ENCODE results near the gene REC8. TPM values are rescaled to one million over a fixed set of nuclear protein-coding genes. Genes with fewer than 3 reads are reported as not detected.
A peak's percentile ranks its signal among the peaks of the same experiment; 100 is the strongest.

The REC8 gene
- total and polyA plus RNA-seq, 2 of the 13 experiments (the other 11 are each of a cell fraction or from before 2014, with no cell fraction given) = 3.4 to 14.7 TPM

DNA sequence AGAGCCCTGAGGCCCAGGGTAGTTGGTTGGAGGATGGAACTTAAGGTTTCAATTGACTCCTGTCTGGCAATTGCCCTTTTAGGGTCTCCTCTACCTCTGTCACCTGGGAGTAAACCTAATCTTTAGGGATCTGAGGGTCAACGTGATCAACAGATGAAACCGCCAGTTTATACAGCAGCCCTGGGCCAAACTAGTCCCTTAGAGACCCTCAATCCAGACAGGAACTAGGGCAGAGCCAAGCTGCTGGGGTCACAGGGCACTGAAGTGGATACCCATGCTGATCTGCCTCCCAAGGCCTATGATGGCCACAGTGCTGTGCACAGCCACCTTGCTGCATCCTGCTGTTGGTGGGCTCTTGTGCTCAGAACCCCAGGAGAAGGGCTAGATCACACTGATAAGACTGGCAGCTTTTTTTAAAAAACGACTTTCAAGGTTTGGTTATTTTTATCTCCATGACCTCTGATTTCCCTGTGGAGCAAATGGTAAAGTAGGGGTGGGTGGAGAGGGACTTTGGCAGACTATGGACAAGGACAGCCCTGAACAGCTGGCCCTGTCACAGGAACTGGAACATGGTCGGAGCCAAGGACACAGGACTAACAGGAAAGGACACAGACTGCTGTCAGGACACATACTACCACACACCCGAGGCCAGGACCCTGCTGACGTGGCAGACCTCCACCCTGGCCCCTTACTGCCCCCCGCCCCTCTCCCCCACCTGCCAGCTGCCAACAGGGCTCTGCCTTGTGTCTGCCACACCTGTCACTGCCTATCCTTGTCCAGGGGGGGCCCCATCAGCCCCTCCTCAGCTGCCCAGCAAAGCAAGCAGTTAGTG, 40.9 kb upstream of the REC8 start (continued):
- TF ChIP-seq, protein P1, sequence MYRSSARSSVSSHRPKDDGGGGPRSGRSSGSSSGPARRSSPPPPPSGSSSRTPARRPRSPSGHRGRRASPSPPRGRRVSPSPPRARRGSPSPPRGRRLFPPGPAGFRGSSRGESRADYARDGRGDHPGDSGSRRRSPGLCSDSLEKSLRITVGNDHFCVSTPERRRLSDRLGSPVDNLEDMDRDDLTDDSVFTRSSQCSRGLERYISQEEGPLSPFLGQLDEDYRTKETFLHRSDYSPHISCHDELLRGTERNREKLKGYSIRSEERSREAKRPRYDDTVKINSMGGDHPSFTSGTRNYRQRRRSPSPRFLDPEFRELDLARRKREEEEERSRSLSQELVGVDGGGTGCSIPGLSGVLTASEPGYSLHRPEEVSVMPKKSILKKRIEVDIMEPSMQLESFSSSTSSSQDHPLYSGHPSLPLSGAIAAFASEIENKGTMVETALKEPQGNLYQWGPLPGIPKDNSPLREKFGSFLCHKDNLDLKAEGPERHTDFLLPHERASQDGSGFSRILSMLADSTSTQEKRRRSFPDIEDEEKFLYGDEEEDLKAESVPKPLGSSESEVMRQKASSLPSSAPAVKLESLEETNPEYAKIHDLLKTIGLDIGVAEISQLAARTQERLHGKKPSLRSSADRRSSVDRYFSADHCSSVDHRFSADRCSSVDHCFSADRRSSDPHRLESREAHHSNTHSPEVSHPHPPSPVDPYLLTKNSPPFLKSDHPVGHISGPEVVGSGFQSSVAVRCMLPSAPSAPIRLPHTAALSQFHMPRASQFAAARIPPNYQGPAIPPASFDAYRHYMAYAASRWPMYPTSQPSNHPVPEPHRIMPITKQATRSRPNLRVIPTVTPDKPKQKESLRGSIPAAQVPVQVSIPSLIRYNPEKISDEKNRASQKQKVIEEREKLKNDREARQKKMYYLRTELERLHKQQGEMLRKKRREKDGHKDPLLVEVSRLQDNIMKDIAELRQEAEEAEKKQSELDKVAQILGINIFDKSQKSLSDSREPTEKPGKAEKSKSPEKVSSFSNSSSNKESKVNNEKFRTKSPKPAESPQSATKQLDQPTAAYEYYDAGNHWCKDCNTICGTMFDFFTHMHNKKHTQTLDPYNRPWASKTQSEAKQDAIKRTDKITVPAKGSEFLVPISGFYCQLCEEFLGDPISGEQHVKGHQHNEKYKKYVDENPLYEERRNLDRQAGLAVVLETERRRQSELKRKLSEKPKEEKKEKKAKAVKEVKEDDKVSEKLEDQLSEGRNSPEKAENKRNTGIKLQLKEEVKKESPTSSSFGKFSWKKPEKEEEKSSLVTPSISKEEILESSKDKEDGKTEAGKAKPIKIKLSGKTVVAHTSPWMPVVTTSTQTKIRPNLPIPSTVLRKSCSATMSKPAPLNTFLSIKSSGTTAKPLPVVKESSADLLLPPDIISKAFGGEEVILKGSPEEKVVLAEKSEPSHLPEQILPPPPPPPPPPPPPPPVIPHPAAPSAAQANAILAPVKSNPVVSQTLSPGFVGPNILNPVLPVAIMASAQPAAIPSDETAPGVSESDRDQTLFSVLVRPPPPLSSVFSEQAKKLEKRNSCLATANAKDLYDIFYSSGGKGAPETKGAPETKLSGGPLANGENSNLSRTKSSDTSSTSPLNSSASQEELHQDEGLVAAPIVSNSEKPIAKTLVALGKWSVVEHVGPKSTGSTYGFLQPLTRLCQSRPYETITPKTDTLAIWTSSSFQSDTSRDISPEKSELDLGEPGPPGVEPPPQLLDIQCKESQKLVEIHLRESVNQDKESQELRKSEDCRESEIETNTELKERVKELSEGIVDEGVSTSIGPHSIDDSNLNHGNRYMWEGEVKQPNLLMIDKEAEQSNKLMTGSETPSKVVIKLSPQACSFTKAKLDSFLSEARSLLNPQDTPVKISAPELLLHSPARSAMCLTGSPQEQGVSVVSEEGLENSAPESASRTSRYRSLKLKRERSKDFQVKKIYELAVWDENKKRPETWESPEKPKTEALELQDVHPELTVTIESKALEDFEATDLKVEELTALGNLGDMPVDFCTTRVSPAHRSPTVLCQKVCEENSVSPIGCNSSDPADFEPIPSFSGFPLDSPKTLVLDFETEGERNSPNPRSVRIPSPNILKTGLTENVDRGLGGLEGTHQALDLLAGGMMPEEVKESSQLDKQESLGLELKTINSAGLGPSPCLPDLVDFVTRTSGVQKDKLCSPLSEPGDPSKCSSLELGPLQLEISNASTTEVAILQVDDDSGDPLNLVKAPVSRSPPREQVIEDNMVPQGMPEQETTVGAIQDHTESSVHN (CRISPR knock-in tag; IDR thresholded peaks at IDR 0.05) = 0 out of 2 replicates have a peak, but pooled peaks have one; percentile 19
- TF ChIP-seq ZNF496 (CRISPR knock-in tag; IDR thresholded peaks at IDR 0.05; ENCODE audit: insufficient replicate concordance) = no peak
- TF ChIP-seq, protein P2, sequence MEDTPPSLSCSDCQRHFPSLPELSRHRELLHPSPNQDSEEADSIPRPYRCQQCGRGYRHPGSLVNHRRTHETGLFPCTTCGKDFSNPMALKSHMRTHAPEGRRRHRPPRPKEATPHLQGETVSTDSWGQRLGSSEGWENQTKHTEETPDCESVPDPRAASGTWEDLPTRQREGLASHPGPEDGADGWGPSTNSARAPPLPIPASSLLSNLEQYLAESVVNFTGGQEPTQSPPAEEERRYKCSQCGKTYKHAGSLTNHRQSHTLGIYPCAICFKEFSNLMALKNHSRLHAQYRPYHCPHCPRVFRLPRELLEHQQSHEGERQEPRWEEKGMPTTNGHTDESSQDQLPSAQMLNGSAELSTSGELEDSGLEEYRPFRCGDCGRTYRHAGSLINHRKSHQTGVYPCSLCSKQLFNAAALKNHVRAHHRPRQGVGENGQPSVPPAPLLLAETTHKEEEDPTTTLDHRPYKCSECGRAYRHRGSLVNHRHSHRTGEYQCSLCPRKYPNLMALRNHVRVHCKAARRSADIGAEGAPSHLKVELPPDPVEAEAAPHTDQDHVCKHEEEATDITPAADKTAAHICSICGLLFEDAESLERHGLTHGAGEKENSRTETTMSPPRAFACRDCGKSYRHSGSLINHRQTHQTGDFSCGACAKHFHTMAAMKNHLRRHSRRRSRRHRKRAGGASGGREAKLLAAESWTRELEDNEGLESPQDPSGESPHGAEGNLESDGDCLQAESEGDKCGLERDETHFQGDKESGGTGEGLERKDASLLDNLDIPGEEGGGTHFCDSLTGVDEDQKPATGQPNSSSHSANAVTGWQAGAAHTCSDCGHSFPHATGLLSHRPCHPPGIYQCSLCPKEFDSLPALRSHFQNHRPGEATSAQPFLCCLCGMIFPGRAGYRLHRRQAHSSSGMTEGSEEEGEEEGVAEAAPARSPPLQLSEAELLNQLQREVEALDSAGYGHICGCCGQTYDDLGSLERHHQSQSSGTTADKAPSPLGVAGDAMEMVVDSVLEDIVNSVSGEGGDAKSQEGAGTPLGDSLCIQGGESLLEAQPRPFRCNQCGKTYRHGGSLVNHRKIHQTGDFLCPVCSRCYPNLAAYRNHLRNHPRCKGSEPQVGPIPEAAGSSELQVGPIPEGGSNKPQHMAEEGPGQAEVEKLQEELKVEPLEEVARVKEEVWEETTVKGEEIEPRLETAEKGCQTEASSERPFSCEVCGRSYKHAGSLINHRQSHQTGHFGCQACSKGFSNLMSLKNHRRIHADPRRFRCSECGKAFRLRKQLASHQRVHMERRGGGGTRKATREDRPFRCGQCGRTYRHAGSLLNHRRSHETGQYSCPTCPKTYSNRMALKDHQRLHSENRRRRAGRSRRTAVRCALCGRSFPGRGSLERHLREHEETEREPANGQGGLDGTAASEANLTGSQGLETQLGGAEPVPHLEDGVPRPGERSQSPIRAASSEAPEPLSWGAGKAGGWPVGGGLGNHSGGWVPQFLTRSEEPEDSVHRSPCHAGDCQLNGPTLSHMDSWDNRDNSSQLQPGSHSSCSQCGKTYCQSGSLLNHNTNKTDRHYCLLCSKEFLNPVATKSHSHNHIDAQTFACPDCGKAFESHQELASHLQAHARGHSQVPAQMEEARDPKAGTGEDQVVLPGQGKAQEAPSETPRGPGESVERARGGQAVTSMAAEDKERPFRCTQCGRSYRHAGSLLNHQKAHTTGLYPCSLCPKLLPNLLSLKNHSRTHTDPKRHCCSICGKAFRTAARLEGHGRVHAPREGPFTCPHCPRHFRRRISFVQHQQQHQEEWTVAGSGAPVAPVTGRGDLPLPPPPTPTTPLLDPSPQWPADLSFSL (CRISPR knock-in tag; IDR thresholded peaks at IDR 0.05) = no peak
- TF ChIP-seq SKI (IDR thresholded peaks at IDR 0.05; ENCODE audit: partially characterized antibody) = peak; percentile 55
- TF ChIP-seq GPN1 (CRISPR knock-in tag; IDR thresholded peaks at IDR 0.05; ENCODE audit: borderline replicate concordance) = no peak
- peak; percentile 44; the same call in 1 of the 2 replicates for TF ChIP-seq TOPORS (CRISPR knock-in tag; IDR thresholded peaks at IDR 0.05)
- no peak for TF ChIP-seq HCFC1 (IDR thresholded peaks at IDR 0.05; ENCODE audit: low read depth, low read length)
- TF ChIP-seq, protein P3, sequence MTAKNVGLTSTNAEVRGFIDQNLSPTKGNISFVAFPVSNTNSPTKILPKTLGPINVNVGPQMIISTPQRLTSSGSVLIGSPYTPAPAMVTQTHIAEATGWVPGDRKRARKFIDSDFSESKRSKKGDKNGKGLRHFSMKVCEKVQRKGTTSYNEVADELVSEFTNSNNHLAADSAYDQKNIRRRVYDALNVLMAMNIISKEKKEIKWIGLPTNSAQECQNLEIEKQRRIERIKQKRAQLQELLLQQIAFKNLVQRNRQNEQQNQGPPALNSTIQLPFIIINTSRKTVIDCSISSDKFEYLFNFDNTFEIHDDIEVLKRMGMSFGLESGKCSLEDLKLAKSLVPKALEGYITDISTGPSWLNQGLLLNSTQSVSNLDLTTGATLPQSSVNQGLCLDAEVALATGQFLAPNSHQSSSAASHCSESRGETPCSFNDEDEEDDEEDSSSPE (CRISPR knock-in tag; IDR thresholded peaks at IDR 0.05) = 0 out of 2 replicates have a peak, but pooled peaks have one; percentile 17
- peak; percentile 54; the same call in 1 of the 2 replicates for TF ChIP-seq ZNF713 (CRISPR knock-in tag; IDR thresholded peaks at IDR 0.05)
- TF ChIP-seq MED8 (CRISPR knock-in tag; IDR thresholded peaks at IDR 0.05; ENCODE audit: insufficient replicate concordance) = no peak
- TF ChIP-seq ZNF883 (CRISPR knock-in tag; IDR thresholded peaks at IDR 0.05; ENCODE audit: not compliant biosample characterization) = peak; percentile 58
- no peak; the same call in 1 of the 2 replicates for TF ChIP-seq PHF21A (CRISPR knock-in tag; IDR thresholded peaks at IDR 0.05)

Data from HepG2 (cell line).